Brain microvascular endothelial cell (primary cell): ENCODE measurements around the gene OLFML2A.

Source experiments
- DNase-seq: peaks from one replicate; pipeline ENCODE4 v3.0.0-alpha.2; 2020
- H3K27ac ChIP-seq: fragments of 250-450 bp; sonication (Bioruptor Pico); 2 replicates; pipeline ENCODE4 v1.5.1; 2020; ENCODE audit warnings: mild to moderate bottlenecking, moderate library complexity
- H3K27me3 ChIP-seq: fragments of 250-450 bp; sonication (Bioruptor Pico); replicated peaks from 2 replicates; pipeline ENCODE4 v1.5.1; 2020; ENCODE audit warnings: mild to moderate bottlenecking
- H3K36me3 ChIP-seq: fragments of 250-450 bp; sonication (Bioruptor Pico); replicated peaks from 2 replicates; pipeline ENCODE4 v1.5.1; 2020; ENCODE audit warnings: mild to moderate bottlenecking
- H3K4me3 ChIP-seq: 2 replicates; pipeline ENCODE4 v1.5.1; 2011; ENCODE audit warnings: low read depth, mild to moderate bottlenecking, control low read depth, low read length, moderate library complexity
- CTCF ChIP-seq: IDR thresholded peaks from 2 replicates; pipeline ENCODE4 v1.5.1; 2011; ENCODE audit warnings: low read depth, mild to moderate bottlenecking, moderate library complexity, low read length, control low read depth, inconsistent platforms; ENCODE audit errors: missing control alignments
- in situ Hi-C: cut with HindIII; loops from 2 replicates; pipeline ENCODE4 v1.10.0; 2017; ENCODE audit warnings: low sequenced_read_pairs, low pct_ligation_motif_present

The OLFML2A gene

GRCh38 chr9:124854822-124855221 is 77.9 kb downstream of the OLFML2A start:
- no peak for DNase-seq
- H3K27ac ChIP-seq, result no peak overlapping the region
- H3K4me3 ChIP-seq, result no peak overlapping the region
- TF ChIP-seq CTCF, result no peak
- in situ Hi-C loops, result no loop called here
- H3K36me3 ChIP-seq, result peaks cover 38% of the 10 kb centered on the region
- H3K27me3 ChIP-seq, result no peaks in the 10 kb centered on the region

- Histone ChIP-seq H3K27me3 (no peaks in the 10 kb centered on the region), H3K27ac (no peak overlapping the region), H3K4me3 (no peak overlapping the region), H3K36me3 (peaks cover 45% of the 10 kb centered on the region)
- in situ Hi-C loops, result no loop called here
- TF ChIP-seq CTCF, result no peak
- DNase-seq, result no peak
Observed at GRCh38 chr9:124855566-124855943, 78.6 kb downstream of the OLFML2A start.

- no peak overlapping the region for H3K27ac ChIP-seq
- H3K27me3 ChIP-seq, result no peaks in the 10 kb centered on the region
- no peak for DNase-seq
- in situ Hi-C loops, result no loop called here
- peak; percentile 67 for TF ChIP-seq CTCF
- peaks cover 49% of the 10 kb centered on the region for H3K36me3 ChIP-seq
- H3K4me3 ChIP-seq, result no peak overlapping the region
Observed at GRCh38 chr9:124855944-124856765, 79.2 kb downstream of the OLFML2A start.

GRCh38 chr9:124857533-124858162 is 80.7 kb downstream of the OLFML2A start:
- DNase-seq, result no peak
- no peak overlapping the region for H3K4me3 ChIP-seq
- H3K36me3 ChIP-seq, result peaks cover 54% of the 10 kb centered on the region
- in situ Hi-C loops, result no loop called here
- no peaks in the 10 kb centered on the region for H3K27me3 ChIP-seq
- no peak overlapping the region for H3K27ac ChIP-seq
- no peak for TF ChIP-seq CTCF

- Histone ChIP-seq H3K36me3 (peaks cover 54% of the 10 kb centered on the region), H3K27ac (no peak overlapping the region), H3K4me3 (no peak overlapping the region), H3K27me3 (no peaks in the 10 kb centered on the region)
- no peak for TF ChIP-seq CTCF
- in situ Hi-C loops, result no loop called here
- no peak for DNase-seq
Observed at GRCh38 chr9:124858330-124859046, 81.6 kb downstream of the OLFML2A start.
